Right lobe of liver (tissue), 6 donors: ENCODE measurements around the gene KAT7. TPM values are rescaled to one million over a fixed set of nuclear protein-coding genes. Genes with fewer than 3 reads are reported as not detected.
A peak's percentile ranks its signal among the peaks of the same experiment; 100 is the strongest.

ENCODE experiments used
- ATAC-seq, 4 donors: fragments of 200-7000 bp; cut with Tn5 transposase; one replicate each; pipeline ENCODE4 v1.9.1; 2020; ENCODE audit warnings: mild to moderate bottlenecking in 4 of 4, moderate library complexity in 4 of 4
- DNase-seq, 3 donors: peaks; one replicate each; pipeline ENCODE4 v3.0.0-alpha.2; 2020
- H3K27ac ChIP-seq, 3 donors: fragments of 200-600 bp; one replicate each; pipeline ENCODE4 v1.8.0; 2022
- H3K27me3 ChIP-seq, 2 donors: fragments of 200-600 bp; one replicate each; pipeline ENCODE4 v1.8.0; 2022
- H3K36me3 ChIP-seq, 4 donors: fragments of 200-600 bp; sonication (generic) in 1 of 4; one replicate each; pipeline versions ENCODE4 v1.5.1 to v1.8.0; 2017 to 2022; ENCODE audit warnings: control low read depth in 1 of 4
- H3K4me1 ChIP-seq, 4 donors: fragments of 200-600 bp; sonication (generic) in 1 of 4; one replicate each; pipeline versions ENCODE4 v1.5.1 to v1.8.0; 2017 to 2022; ENCODE audit warnings: control low read depth in 1 of 4
- H3K4me3 ChIP-seq, 3 donors: fragments of 200-600 bp; one replicate each; pipeline ENCODE4 v1.8.0; 2022
- H3K9me3 ChIP-seq, 4 donors: fragments of 200-600 bp; sonication (generic) in 1 of 4; one replicate each; pipeline versions ENCODE4 v1.5.1 to v1.8.0; 2017 to 2022; ENCODE audit warnings: control low read depth in 1 of 4
- CTCF ChIP-seq, 4 donors: fragments of 200-600 bp in 3 of 4; fragments of 450-650 bp in 1 of 4; IDR thresholded peaks; one replicate each; pipeline versions ENCODE4 v1.5.1 to v1.8.0; 2016 to 2022; ENCODE audit warnings: antibody characterized with exemption in 4 of 4, mild to moderate bottlenecking in 2 of 4
- POLR2A ChIP-seq: fragments of 450-650 bp; IDR thresholded peaks from one replicate; pipeline ENCODE4 v1.6.1; 2017; ENCODE audit warnings: antibody characterized with exemption, mild to moderate bottlenecking
- WGBS: methylation state at CpG from one replicate; pipeline ENCODE4 v1.1.6; 2018; ENCODE audit warnings: low coverage, low lambda C conversion rate; ENCODE audit not compliant: insufficient coverage; ENCODE audit errors: missing lambda C conversion rate; 5-methylcytosine and 5-hydroxymethylcytosine counted together
- intact Hi-C, 2 donors: fragments of 100-400 bp; cut with DNase I; formaldehyde crosslinking; loops; one replicate each; pipeline versions ENCODE4 v1.11.2 to v1.14.1; 2022
- long read RNA-seq: library from polyadenylated mRNA; unstranded; transcript quantifications from one replicate; pipeline ENCODE4 v2.0.0, GENCODE V29; 2019
- total RNA-seq, 6 experiments: library from RNA; depleted of rRNA in 2 of 6; stranded (reverse); fragments of >200 nt in 2 of 6; fragmentation: NEBNext Ultra II Directional in 3 of 6; extraction: Animal tissue kit (Norgen Biotek cat#: 25700) in 3 of 6; gene quantifications; one replicate each; pipeline versions ENCODE4 v1.1.0 to v1.2.4, GENCODE V29; 2016 to 2023
- donor health status: DM: no; HTN: yes; CAD: no.
- donor health status: DM: no; HTN: no; CAD: no.
- donor health status: DM: no; HTN: no; CAD: no.
- donor health status: DM: no; HTN: yes; CAD: no.
- donor health status: DM: no; HTN: yes; CAD: no.

The KAT7 gene
- 10 to 100 TPM; 10.8 to 21.3 (median 15.2) TPM for total RNA-seq
- long read RNA-seq, full-length matches to known transcripts = 1 of 2 reads
- long read RNA-seq, partial matches to known transcripts = 0 of 2 reads
- long read RNA-seq, other reads (novel, unspliced or antisense) = 1 of 2 reads

GRCh38 chr17:49788478-49789242, at the start of gene KAT7:
TSS of gene KAT7 (plus strand) at chr17:49788681. CDS start at chr17:49788835, 154 bp downstream.
- WGBS = 2% methylated on average over 21 of the region's 59 CpGs
- intact Hi-C loops = loop anchor here in 1 of 2 donors (10.0 kb wide), 1 partner anchor 214 kb away; the partner anchor contains the start of gene NXPH3

GRCh38 chr17:49739641-49740271, 48.7 kb upstream of the KAT7 start:
- peak overlapping the region; percentile 4 to 29 (median 12) for H3K27ac ChIP-seq
- peak; percentile 79 to 83 (median 82) for ATAC-seq
- H3K27me3 ChIP-seq = no peaks in the 10 kb centered on the region
- DNase-seq = peak; percentile 81 to 91 (median 86)
- intact Hi-C loops = no loop called here
- no peaks in the 10 kb centered on the region for H3K36me3 ChIP-seq
- TF ChIP-seq POLR2A (no peak), CTCF (IDR thresholded peaks at IDR 0.05) (no peak)
- no peaks in the 10 kb centered on the region for H3K9me3 ChIP-seq
- H3K4me3 ChIP-seq = no peak overlapping the region
- 25% methylated on average over 6 of the region's 7 CpGs for WGBS
- H3K4me1 ChIP-seq = peaks cover 0 to 25% (median 7%) of the 10 kb centered on the region in 4 donors

More at GRCh38 chr17:49788478-49789242, at the start of gene KAT7:
- H3K4me3 ChIP-seq = peak within 1 kb of the TSS; percentile 71 to 86 (median 84)
- H3K36me3 ChIP-seq = peaks cover 0 to 30% (median 2%) of the 10 kb centered on the region in 4 donors
- H3K9me3 ChIP-seq = no peaks in the 10 kb centered on the region
- ATAC-seq (peak; percentile 91 to 97 (median 94)), DNase-seq (peak; percentile 99 to 100 (median 99))
- H3K27me3 ChIP-seq = no peaks in the 10 kb centered on the region
- peak within 1 kb of the TSS; percentile 95 to 96 (median 95) for H3K27ac ChIP-seq
- peaks cover 0 to 13% (median 6%) of the 10 kb centered on the region in 4 donors for H3K4me1 ChIP-seq
- TF ChIP-seq CTCF (IDR thresholded peaks at IDR 0.05) (peak in 1 of 4 donors; percentile 18), POLR2A (peak; percentile 80)

- no peaks in the 10 kb centered on the region for H3K9me3 ChIP-seq
- no peak overlapping the region for H3K4me3 ChIP-seq
- peaks cover 0 to 34% (median 13%) of the 10 kb centered on the region in 4 donors for H3K4me1 ChIP-seq
- WGBS = 57% methylated on average over 5 of the region's 5 CpGs
- ATAC-seq (no peak), DNase-seq (no peak)
- H3K27me3 ChIP-seq = no peaks in the 10 kb centered on the region
- H3K36me3 ChIP-seq = no peaks in the 10 kb centered on the region
- H3K27ac ChIP-seq = peak overlapping the region; percentile 1 to 28 (median 12)
- intact Hi-C loops = no loop called here
- TF ChIP-seq POLR2A = no peak
- TF ChIP-seq CTCF (IDR thresholded peaks at IDR 0.05) = no peak
Observed at GRCh38 chr17:49741009-49741691, 47.3 kb upstream of the KAT7 start.

- 51% methylated on average over 3 of the region's 3 CpGs for WGBS
- intact Hi-C loops = no loop called here
- no peak for ATAC-seq
- Histone ChIP-seq H3K4me3 (no peak overlapping the region), H3K36me3 (no peaks in the 10 kb centered on the region), H3K27ac (peak overlapping the region in 2 of 3 donors; percentile 1 to 12), H3K27me3 (no peaks in the 10 kb centered on the region), H3K4me1 (peaks cover 0 to 34% (median 13%) of the 10 kb centered on the region in 4 donors), H3K9me3 (no peaks in the 10 kb centered on the region)
- TF ChIP-seq CTCF (IDR thresholded peaks at IDR 0.05) (no peak), POLR2A (no peak)
- DNase-seq = no peak
Observed at GRCh38 chr17:49741692-49742076, 46.8 kb upstream of the KAT7 start.
